Left ventricle myocardium inferior (tissue), 1 donor: ENCODE measurements around the gene THUMPD3. TPM values are rescaled to one million over a fixed set of nuclear protein-coding genes. Genes with fewer than 3 reads are reported as not detected.

ENCODE experiments used
- DNase-seq: peaks from one replicate; pipeline ENCODE4 v3.0.0-alpha.2; 2020
- H3K27ac ChIP-seq: fragments of 200-600 bp; replicated peaks from 2 replicates; pipeline ENCODE4 v1.8.0; 2021
- H3K27me3 ChIP-seq: fragments of 200-600 bp; 2 replicates; pipeline ENCODE4 v1.8.0; 2021; ENCODE audit warnings: low read depth
- H3K36me3 ChIP-seq: fragments of 200-600 bp; 2 replicates; pipeline ENCODE4 v1.8.0; 2021
- H3K4me1 ChIP-seq: fragments of 200-600 bp; 2 replicates; pipeline ENCODE4 v1.8.0; 2021
- H3K4me3 ChIP-seq: fragments of 200-600 bp; 2 replicates; pipeline ENCODE4 v1.8.0; 2021; ENCODE audit warnings: mild to moderate bottlenecking, moderate library complexity
- H3K9me3 ChIP-seq: fragments of 200-600 bp; replicated peaks from 2 replicates; pipeline ENCODE4 v1.8.0; 2021
- intact Hi-C: fragments of 100-400 bp; cut with micrococcal nuclease; formaldehyde crosslinking; loops from one replicate; pipeline ENCODE4 v1.11.0; 2022
- total RNA-seq: library from RNA; stranded (reverse); fragmentation: NEBNext Ultra II Directional; extraction: Animal tissue kit (Norgen Biotek cat#: 25700); gene quantifications from one replicate; pipeline ENCODE4 v1.2.1, GENCODE V29; 2021
- TF ChIP-seq, protein P1 (sequence below): fragments of 200-600 bp; IDR thresholded peaks from 2 replicates; pipeline ENCODE4 v1.8.0; 2021; ENCODE audit warnings: antibody characterized with exemption, mild to moderate bottlenecking, borderline replicate concordance
- donor health status: DM: no; HTN: yes; CAD: no; lungs with severe emphysema.

THUMPD3 gene
- total RNA-seq, 1 donor from 2014 or later, result 57.4 TPM

DNA sequence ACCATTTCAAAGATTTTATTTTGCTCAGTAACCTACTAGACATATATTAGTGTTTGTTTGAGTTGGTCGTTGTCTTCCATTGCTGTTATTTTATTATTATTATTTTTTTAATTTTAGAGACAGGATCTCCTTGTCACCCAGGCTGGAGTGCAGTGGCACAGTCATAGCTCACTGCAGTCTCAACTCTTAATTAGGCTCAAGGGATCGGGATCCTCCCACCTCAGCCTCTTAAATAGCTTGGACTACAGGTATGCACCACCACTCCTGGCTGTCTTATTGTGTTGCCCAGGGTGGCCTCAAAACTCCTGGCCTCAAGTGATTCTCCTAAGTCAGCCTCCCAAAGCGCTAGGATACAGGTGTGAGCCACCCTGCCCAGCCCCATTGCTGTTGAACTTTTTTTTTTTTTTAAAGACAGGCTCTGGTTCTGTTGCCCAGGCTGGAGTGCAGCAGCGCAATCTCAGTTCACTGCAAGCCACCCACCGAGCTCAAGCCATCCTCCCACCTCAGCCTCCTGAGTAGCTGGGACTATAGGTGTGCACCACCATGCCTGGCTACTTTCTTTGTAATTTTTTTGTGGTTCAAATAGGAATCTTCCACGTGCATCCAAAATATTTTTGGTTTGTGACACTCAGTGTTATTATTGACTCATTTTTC lies 52.8 kb downstream of the THUMPD3 start:
- H3K27ac ChIP-seq, result peak overlapping the region; percentile 15
- intact Hi-C loops, result no loop called here
- no peaks in the 10 kb centered on the region for H3K9me3 ChIP-seq
- H3K36me3 ChIP-seq, result peaks cover 7% of the 10 kb centered on the region
- no peak for DNase-seq
- TF ChIP-seq, protein P1, sequence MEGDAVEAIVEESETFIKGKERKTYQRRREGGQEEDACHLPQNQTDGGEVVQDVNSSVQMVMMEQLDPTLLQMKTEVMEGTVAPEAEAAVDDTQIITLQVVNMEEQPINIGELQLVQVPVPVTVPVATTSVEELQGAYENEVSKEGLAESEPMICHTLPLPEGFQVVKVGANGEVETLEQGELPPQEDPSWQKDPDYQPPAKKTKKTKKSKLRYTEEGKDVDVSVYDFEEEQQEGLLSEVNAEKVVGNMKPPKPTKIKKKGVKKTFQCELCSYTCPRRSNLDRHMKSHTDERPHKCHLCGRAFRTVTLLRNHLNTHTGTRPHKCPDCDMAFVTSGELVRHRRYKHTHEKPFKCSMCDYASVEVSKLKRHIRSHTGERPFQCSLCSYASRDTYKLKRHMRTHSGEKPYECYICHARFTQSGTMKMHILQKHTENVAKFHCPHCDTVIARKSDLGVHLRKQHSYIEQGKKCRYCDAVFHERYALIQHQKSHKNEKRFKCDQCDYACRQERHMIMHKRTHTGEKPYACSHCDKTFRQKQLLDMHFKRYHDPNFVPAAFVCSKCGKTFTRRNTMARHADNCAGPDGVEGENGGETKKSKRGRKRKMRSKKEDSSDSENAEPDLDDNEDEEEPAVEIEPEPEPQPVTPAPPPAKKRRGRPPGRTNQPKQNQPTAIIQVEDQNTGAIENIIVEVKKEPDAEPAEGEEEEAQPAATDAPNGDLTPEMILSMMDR, result no peak
- peaks cover 90% of the 10 kb centered on the region for H3K4me1 ChIP-seq
- no peaks in the 10 kb centered on the region for H3K27me3 ChIP-seq
- H3K4me3 ChIP-seq, result no peak overlapping the region

GRCh38 chr3:9416139-9416780 lies 53.4 kb downstream of the THUMPD3 start:
- Histone ChIP-seq H3K27me3 (no peaks in the 10 kb centered on the region), H3K4me3 (no peak overlapping the region), H3K27ac (peak overlapping the region; percentile 15), H3K9me3 (no peaks in the 10 kb centered on the region), H3K36me3 (peaks cover 7% of the 10 kb centered on the region), H3K4me1 (peaks cover 90% of the 10 kb centered on the region)
- no peak for DNase-seq
- intact Hi-C loops, result no loop called here
- TF ChIP-seq, protein P1, result no peak

DNA sequence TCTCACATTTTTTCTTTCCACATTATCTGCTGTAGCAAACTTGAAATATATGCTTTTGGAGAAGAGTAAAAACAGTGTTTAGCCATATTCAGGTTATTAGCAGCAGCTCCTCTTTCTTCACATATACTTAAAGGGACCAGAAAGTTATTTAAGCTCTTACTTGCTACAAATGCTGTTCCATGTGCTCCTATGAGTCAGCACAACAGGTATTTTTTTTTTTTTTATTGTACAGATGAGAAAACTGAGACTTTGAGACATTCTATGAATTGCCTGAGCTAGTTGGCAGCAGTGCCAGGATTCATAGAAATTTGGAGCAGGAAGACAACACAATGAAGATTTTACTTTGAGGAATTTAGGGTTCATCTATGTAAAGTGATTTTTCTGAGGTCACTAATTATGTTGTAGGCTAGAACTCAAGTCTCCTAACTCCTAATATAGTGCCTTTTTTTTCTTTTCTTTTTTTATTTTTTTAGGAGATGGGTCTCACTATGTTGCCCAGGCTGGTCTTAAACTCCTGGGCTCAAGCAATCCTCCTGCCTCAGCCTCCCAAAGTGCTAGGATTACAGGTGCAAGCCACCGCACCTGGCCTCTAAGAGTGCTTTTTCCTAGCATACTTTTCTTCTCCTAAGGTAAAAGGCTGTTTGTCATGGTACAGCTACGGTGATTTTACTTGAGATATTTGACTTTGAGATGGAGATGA lies 58.1 kb downstream of the THUMPD3 start:
- TF ChIP-seq, protein P1, result no peak
- intact Hi-C loops, result no loop called here
- Histone ChIP-seq H3K27ac (peak overlapping the region; percentile 85), H3K9me3 (no peaks in the 10 kb centered on the region), H3K36me3 (peaks cover 9% of the 10 kb centered on the region), H3K4me3 (no peak overlapping the region), H3K27me3 (no peaks in the 10 kb centered on the region), H3K4me1 (peaks cover 92% of the 10 kb centered on the region)
- no peak for DNase-seq

GRCh38 chr3:9422712-9423424 lies 60.0 kb downstream of the THUMPD3 start:
- Histone ChIP-seq H3K4me3 (peak overlapping the region; percentile 40), H3K4me1 (peaks cover 92% of the 10 kb centered on the region), H3K9me3 (no peaks in the 10 kb centered on the region), H3K36me3 (peaks cover 25% of the 10 kb centered on the region), H3K27me3 (no peaks in the 10 kb centered on the region), H3K27ac (peak overlapping the region; percentile 85)
- intact Hi-C loops, result no loop called here
- TF ChIP-seq, protein P1, result peak; percentile 61
- peak; percentile 38 for DNase-seq

GRCh38 chr3:9428411-9428810 lies 65.6 kb downstream of the THUMPD3 start:
- Histone ChIP-seq H3K4me1 (peaks cover 46% of the 10 kb centered on the region), H3K27me3 (no peaks in the 10 kb centered on the region), H3K4me3 (no peak overlapping the region), H3K9me3 (no peaks in the 10 kb centered on the region), H3K36me3 (peaks cover 78% of the 10 kb centered on the region), H3K27ac (peak overlapping the region; percentile 31)
- TF ChIP-seq, protein P1, result no peak
- intact Hi-C loops, result no loop called here
- DNase-seq, result no peak
